HCT116 (cell line): ENCODE data around the gene FXYD6.

Source experiments
- EZH2 ChIP-seq: fragments of 200-600 bp; sonication (generic); IDR thresholded peaks from 2 replicates; pipeline ENCODE4 v1.6.1; 2017; ENCODE audit warnings: antibody characterized with exemption, mixed run types
- EZH2phosphoT487 ChIP-seq: fragments of 200-600 bp; IDR thresholded peaks from 2 replicates; pipeline ENCODE4 v1.6.1; 2018; ENCODE audit warnings: antibody characterized with exemption, borderline replicate concordance
- JUND ChIP-seq: IDR thresholded peaks from 2 replicates; pipeline ENCODE4 v1.6.1; 2012
- POLR2A ChIP-seq: IDR thresholded peaks from 2 replicates; pipeline ENCODE4 v1.7.0; 2011; ENCODE audit warnings: borderline replicate concordance; ENCODE audit not compliant: insufficient read depth, insufficient read length; ENCODE audit errors: extremely low read depth
- POLR2AphosphoS5 ChIP-seq: IDR thresholded peaks from 2 replicates; pipeline ENCODE4 v1.6.1; 2011; ENCODE audit warnings: mild to moderate bottlenecking, low read depth, low read length, moderate library complexity
- SP1 ChIP-seq: IDR thresholded peaks from 2 replicates; pipeline ENCODE4 v1.6.1; 2012; ENCODE audit warnings: low read depth
- SRF ChIP-seq: IDR thresholded peaks from 2 replicates; pipeline ENCODE4 v1.6.1; 2012; ENCODE audit warnings: low read depth
- TCF7L2 ChIP-seq: IDR thresholded peaks from 2 replicates; pipeline ENCODE4 v1.7.0; 2011; ENCODE audit warnings: borderline replicate concordance, inconsistent platforms; ENCODE audit not compliant: insufficient read depth, insufficient read length; ENCODE audit errors: extremely low read depth
- ZFX ChIP-seq: fragments of 450-650 bp; IDR thresholded peaks from 2 replicates; pipeline ENCODE4 v1.6.1; 2017
- TF ChIP-seq, protein P1 (sequence below): IDR thresholded peaks from 2 replicates; pipeline ENCODE4 v1.6.1; 2012; ENCODE audit warnings: low read depth
- TF ChIP-seq, protein P2 (sequence below), 3 experiments: fragments of 200-600 bp in 1 of 3; sonication (generic) in 1 of 3; IDR thresholded peaks in 2 of 3; conservative IDR thresholded peaks in 1 of 3; 2 replicates each; pipeline ENCODE4 v1.5.1; 2012 to 2017; ENCODE audit warnings: low read depth in 2 of 3, low read length in 2 of 3, antibody characterized with exemption in 1 of 3, borderline replicate concordance in 1 of 3, control low read depth in 1 of 3, mild to moderate bottlenecking in 1 of 3, mixed read lengths in 1 of 3, mixed run types in 1 of 3, moderate library complexity in 1 of 3; ENCODE audit not compliant: insufficient read depth in 1 of 3
- TF ChIP-seq, protein P3 (sequence below): IDR thresholded peaks from 2 replicates; pipeline ENCODE4 v1.6.1; 2012

DNA sequence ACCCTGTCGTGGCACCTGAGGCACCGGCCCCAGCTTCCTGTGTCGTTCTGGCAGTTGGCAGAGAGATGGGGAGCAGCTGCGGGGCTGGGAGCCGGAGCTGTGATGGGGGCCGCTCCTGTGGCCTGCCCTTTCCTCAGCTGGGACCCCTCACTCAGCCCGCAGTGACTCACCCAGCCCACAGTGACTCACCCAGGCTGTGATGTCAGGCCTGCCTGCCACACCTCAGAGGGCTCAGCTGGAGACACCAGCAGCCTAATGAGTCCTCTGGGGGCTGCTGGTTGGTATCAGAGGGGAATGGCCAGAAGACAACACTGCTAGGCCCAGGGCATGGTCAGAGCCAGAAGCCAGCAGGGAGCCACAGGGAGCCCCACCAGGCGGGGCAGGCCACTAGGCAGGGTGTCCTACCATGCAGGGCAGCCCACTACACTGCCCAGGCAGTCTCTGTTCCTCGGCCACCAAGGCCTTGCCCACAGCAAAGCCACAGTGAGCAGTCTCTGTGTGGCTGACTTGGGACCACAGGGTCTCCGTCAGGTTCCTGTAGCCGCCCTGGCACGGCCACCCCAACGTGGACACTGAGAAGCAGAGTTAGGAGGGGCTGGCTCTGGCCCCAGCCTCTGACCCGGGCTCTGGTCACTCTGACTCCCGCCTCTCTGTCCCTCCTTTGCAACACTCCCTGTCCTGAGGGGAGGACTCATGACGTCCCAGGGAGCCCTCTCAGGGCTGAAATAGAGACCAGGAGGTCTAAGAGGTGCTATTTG, 47.7 kb downstream of the FXYD6 start:
- no peak for TF ChIP-seq ZFX
- TF ChIP-seq, protein P1, sequence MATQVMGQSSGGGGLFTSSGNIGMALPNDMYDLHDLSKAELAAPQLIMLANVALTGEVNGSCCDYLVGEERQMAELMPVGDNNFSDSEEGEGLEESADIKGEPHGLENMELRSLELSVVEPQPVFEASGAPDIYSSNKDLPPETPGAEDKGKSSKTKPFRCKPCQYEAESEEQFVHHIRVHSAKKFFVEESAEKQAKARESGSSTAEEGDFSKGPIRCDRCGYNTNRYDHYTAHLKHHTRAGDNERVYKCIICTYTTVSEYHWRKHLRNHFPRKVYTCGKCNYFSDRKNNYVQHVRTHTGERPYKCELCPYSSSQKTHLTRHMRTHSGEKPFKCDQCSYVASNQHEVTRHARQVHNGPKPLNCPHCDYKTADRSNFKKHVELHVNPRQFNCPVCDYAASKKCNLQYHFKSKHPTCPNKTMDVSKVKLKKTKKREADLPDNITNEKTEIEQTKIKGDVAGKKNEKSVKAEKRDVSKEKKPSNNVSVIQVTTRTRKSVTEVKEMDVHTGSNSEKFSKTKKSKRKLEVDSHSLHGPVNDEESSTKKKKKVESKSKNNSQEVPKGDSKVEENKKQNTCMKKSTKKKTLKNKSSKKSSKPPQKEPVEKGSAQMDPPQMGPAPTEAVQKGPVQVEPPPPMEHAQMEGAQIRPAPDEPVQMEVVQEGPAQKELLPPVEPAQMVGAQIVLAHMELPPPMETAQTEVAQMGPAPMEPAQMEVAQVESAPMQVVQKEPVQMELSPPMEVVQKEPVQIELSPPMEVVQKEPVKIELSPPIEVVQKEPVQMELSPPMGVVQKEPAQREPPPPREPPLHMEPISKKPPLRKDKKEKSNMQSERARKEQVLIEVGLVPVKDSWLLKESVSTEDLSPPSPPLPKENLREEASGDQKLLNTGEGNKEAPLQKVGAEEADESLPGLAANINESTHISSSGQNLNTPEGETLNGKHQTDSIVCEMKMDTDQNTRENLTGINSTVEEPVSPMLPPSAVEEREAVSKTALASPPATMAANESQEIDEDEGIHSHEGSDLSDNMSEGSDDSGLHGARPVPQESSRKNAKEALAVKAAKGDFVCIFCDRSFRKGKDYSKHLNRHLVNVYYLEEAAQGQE: no peak
- TF ChIP-seq POLR2AphosphoS5: no peak
- TF ChIP-seq, protein P2, sequence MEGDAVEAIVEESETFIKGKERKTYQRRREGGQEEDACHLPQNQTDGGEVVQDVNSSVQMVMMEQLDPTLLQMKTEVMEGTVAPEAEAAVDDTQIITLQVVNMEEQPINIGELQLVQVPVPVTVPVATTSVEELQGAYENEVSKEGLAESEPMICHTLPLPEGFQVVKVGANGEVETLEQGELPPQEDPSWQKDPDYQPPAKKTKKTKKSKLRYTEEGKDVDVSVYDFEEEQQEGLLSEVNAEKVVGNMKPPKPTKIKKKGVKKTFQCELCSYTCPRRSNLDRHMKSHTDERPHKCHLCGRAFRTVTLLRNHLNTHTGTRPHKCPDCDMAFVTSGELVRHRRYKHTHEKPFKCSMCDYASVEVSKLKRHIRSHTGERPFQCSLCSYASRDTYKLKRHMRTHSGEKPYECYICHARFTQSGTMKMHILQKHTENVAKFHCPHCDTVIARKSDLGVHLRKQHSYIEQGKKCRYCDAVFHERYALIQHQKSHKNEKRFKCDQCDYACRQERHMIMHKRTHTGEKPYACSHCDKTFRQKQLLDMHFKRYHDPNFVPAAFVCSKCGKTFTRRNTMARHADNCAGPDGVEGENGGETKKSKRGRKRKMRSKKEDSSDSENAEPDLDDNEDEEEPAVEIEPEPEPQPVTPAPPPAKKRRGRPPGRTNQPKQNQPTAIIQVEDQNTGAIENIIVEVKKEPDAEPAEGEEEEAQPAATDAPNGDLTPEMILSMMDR (IDR thresholded peaks at IDR 0.05 in 2 of 3, conservative IDR thresholded peaks at IDR 0.05 in 1 of 3; ENCODE audit: borderline replicate concordance in 1 of 3, insufficient read depth in 1 of 3, low read depth in 2 of 3, low read length in 2 of 3): no peak
- no peak for TF ChIP-seq JUND
- TF ChIP-seq EZH2: no peak
- no peak for TF ChIP-seq POLR2A
- TF ChIP-seq TCF7L2: no peak
- TF ChIP-seq, protein P3, sequence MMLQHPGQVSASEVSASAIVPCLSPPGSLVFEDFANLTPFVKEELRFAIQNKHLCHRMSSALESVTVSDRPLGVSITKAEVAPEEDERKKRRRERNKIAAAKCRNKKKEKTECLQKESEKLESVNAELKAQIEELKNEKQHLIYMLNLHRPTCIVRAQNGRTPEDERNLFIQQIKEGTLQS: no peak
- TF ChIP-seq SRF: no peak
- no peak for TF ChIP-seq EZH2phosphoT487
- TF ChIP-seq SP1: no peak
